HG03135 (cell line): ENCODE measurements around the gene PRKG1.
"Not testable (repeated sequence)": the region's sequence is repeated elsewhere in the genome, so short reads cannot be mapped to it uniquely, and the experiment has no call there.

Experiments
- ATAC-seq: cut with Tn5 transposase; IDR thresholded peaks from one replicate; pipeline ENCODE4 v1.9.1; 2021; ENCODE audit warnings: mild to moderate bottlenecking, moderate library complexity; ENCODE audit not compliant: unreplicated experiment

Gene PRKG1

GRCh38 chr10:51168086-51168815 lies 94.0 kb downstream of the PRKG1 start:
- no peak for ATAC-seq

DNA sequence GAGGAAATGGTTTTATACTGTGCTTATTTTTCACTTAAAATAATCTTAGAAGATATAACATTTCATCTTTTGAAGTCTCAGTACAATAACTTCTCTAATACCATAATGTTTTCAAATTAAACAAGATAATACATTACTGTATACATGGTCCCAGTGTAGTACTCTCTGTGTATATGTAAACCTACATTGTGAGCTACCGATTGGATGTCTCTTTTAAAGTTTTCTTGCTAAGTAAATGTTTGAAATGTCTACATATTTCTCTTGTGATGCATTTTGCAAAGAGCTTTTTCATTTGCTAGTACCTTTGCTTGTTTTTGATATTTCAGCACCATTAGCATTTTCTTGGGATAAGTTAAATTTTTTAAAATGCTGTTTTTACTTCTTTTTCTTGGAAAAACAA lies 94.8 kb downstream of the PRKG1 start:
- no peak for ATAC-seq

GRCh38 chr10:51170518-51171245 lies 96.4 kb downstream of the PRKG1 start:
- ATAC-seq, result no peak

GRCh38 chr10:51171946-51172345 lies 97.7 kb downstream of the PRKG1 start:
- ATAC-seq, result no peak

DNA sequence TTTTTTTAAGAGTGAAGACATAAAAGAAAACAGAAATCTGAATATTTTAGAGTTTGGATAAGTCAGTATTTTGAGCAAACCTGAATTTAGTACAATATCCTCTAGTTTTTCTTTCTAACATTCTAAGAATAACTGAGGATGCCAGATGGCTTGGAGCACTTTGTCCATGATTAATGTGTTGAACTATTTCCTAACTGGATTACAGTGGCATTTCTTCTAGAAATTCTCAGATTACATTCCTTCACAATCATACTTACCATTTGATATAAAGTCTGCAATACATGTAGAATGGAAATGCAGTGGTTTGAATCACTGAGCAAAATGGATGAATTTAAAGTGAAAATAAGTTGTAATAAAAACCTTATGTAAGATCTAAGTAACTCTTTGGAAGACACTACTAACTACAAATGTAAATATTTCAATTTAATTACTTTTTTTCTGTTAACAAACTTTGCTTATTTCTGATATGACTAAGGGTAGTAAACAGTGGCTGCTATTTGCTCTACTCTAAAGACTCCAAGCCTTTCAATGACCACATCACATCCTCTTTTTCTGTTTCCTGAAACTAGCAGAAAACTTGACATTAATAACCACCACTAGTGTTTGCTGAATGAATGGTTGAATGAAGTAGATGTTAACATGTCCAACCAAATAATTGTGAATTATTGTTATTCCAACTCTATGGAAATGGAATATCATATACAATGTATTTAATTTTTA lies 102.8 kb downstream of the PRKG1 start:
- no peak for ATAC-seq

- ATAC-seq, result no peak
Observed at GRCh38 chr10:51178634-51179033, 104.3 kb downstream of the PRKG1 start.

DNA sequence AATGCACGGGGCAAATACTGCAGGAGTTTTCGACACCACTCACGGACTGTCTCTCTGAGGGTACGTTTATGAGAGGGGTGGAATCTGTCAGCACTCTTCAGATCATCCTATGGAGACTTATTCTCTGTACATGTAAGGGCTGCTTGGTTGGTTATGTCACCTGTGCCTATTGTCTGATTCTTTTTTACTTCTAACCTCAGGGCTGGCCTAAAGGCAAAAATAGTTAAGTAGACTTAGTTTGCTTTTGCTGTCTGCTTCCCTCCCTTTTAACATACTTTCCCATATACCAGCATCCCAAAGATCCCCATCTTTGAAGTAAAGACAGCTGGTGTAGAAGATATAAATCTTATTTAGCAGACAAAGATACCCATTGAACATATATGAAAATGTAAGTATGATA lies 105.9 kb downstream of the PRKG1 start:
- no peak for ATAC-seq

- no peak for ATAC-seq
Observed at GRCh38 chr10:51183783-51184182, 109.5 kb downstream of the PRKG1 start.

DNA sequence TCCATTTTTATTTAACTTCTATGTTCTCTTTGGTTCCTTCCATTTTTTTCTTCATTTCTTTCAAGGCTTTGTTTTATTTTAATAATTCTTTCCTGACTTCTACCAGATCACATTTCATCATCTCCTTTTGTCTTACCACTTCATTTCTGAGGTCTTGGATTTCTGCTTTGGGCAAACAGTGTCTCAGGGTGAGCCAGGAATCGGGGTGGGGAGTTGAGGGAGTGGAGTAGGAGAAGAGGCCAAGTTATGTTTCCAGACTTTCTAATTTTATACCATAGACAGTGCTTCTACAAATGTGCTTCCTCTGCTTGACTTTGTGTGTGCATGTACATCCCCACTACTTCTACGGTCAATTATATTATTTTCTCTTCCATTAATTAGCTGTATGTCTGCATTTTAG lies 112.1 kb downstream of the PRKG1 start:
- ATAC-seq, result no peak

GRCh38 chr10:51188008-51188407 lies 113.7 kb downstream of the PRKG1 start:
- ATAC-seq, result no peak

DNA sequence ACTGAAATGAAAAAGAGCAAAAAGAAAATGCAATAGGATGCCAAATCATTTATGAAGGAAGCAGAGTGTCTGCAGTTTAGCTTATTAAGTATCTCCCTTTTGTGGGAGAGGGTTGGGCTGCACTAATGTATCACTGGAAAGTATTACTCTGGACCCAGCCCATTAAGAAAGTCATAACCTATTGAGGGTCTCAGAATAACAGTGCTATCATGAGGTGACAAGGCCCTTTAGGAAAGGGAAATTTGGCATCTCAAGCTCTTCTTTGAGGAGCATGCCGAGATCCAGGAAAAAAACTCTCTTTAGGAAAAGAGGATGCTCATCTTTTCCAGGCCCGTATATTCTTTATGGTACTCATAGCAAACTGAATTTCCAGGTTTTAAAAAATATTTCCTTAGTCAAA lies 114.6 kb downstream of the PRKG1 start:
- no peak for ATAC-seq

- no peak for ATAC-seq
Observed at GRCh38 chr10:51196508-51197175, 122.4 kb downstream of the PRKG1 start.

GRCh38 chr10:51198170-51198569 lies 123.9 kb downstream of the PRKG1 start:
- ATAC-seq, result no peak

- ATAC-seq, result no peak
Observed at GRCh38 chr10:51201947-51202346, 127.7 kb downstream of the PRKG1 start.

DNA sequence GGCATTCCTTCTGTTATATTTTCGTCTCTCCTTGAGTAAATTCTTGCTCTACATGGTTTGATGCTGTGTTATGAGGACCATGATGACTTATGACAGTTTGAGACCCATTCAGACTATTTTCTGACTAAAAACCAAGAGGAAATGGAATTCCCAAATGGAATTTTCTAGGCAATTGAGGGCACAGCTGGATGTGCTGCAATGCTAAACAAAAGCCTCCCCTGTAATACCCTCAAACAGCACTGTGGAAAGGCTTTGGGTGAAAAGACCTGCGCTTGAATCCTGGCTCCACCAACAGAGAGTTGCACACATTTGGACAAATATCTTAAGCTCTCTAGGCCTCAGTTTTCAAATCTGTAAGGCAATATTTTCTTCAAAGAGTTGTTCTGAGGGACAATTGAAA lies 129.1 kb downstream of the PRKG1 start:
- no peak for ATAC-seq

GRCh38 chr10:51204066-51204465 lies 129.8 kb downstream of the PRKG1 start:
- ATAC-seq, result no peak

DNA sequence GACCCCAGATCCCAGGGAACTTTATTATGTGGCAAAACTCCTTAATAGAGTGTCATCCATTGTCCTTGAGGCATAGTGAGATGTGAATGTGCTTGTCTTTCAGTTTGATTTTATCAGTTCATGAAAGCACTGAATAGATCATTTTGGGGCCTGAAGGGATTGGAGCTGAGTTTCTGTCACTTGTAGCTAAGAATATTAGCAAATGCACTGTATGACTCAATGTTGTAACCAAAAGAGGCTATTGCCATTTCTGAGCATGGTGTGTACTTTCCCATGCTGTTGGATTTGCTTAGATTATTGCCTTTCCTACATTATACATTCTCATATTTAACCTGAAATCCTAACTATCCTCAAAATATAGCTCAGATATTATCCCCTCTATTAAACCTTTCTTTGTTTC lies 130.4 kb downstream of the PRKG1 start:
- no peak for ATAC-seq

DNA sequence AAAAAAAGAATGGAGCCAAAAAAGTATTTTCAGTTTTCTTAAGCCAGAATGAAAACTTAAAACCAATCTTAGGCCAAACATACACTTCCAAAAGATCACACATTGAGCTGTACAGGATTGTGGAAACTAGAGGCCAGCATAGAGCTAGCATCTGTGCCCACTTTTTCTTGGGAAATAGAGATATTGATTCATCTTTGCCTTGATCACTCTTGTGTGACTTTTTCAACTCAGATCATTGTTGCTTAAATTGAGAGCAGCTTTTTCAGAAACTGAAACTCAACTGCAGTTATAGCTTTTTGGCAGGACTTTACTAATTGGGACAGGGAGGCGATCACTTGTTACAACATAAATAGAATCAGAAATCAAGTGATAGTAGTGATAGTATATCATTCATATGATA lies 132.2 kb downstream of the PRKG1 start:
- ATAC-seq, result no peak

- not testable (repeated sequence) for ATAC-seq
Observed at GRCh38 chr10:51212937-51213336, 138.7 kb downstream of the PRKG1 start.

DNA sequence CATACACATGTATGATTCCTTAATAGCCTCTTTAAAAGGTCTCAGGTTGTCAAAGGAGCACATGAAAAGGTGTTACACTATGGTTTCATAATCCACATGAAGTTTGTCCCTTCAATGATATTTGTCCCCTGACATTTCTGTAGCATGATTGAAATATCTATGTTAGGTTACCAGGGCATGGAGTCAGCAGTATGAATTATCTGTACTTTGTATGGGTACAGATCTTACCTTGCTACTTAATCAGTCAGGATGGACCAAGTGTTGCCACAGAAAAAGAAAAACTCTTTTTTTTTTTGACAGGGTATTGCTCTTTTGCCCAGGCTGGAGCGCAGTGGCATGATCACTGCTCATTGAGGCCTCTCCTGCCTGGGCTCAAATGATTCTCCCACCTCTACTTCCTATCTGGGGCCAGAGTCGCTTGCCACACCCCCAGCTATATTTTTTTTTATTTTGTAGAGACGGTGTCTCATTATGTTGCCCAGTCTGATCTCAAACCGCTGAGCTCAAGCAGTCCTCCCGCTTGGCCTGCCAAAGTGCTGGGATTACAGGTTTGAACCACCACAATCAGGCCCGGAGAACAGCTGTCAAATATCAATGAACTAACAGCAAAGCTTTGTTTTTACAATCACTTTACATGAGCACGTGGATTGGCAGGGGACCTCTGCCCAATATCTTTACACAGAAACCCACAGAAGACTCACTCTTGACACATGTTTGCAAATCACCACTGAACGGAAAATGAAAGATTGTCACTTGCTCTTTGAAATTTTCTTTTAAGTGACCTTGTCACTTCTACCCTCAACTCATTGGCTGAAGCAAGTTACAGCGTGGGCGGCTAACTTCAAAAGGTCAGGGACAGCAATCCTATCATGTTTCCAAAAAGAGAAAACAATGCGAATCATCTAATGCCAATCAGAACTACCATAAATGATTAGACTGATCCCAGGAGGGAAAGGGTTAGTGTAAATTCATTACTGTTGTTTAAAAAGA lies 140.2 kb downstream of the PRKG1 start:
- no peak for ATAC-seq
